ENCODE data around the gene NMUR1.

DNA sequence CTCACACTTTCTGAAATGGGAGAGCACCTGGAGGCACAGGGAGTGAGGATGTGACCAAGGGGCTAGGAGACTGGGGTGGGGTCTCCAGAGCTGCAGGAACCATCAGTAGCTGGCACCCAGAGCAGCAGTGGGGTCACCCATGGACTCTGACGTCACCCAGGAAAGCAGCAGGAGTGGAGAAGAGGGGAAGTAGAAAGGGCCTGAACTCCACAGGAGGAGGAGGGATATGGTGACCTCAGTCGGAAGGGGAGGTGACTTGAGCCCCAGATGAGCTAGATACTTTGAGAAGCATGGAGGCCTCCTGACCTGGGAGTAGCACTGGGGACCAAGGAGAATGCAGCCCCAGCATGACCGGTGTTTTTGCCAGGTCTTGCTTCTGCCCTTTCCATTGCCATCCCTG lies 8.8 kb downstream of the NMUR1 start:
- TF ChIP-seq, protein P1, sequence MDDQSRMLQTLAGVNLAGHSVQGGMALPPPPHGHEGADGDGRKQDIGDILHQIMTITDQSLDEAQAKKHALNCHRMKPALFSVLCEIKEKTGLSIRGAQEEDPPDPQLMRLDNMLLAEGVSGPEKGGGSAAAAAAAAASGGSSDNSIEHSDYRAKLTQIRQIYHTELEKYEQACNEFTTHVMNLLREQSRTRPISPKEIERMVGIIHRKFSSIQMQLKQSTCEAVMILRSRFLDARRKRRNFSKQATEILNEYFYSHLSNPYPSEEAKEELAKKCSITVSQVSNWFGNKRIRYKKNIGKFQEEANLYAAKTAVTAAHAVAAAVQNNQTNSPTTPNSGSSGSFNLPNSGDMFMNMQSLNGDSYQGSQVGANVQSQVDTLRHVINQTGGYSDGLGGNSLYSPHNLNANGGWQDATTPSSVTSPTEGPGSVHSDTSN (IDR thresholded peaks at IDR 0.05), result no peak
- TF ChIP-seq, protein P2, sequence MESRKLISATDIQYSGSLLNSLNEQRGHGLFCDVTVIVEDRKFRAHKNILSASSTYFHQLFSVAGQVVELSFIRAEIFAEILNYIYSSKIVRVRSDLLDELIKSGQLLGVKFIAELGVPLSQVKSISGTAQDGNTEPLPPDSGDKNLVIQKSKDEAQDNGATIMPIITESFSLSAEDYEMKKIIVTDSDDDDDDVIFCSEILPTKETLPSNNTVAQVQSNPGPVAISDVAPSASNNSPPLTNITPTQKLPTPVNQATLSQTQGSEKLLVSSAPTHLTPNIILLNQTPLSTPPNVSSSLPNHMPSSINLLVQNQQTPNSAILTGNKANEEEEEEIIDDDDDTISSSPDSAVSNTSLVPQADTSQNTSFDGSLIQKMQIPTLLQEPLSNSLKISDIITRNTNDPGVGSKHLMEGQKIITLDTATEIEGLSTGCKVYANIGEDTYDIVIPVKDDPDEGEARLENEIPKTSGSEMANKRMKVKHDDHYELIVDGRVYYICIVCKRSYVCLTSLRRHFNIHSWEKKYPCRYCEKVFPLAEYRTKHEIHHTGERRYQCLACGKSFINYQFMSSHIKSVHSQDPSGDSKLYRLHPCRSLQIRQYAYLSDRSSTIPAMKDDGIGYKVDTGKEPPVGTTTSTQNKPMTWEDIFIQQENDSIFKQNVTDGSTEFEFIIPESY (IDR thresholded peaks at IDR 0.05; ENCODE audit: borderline replicate concordance, low read depth), result no peak
- TF ChIP-seq, protein P3, sequence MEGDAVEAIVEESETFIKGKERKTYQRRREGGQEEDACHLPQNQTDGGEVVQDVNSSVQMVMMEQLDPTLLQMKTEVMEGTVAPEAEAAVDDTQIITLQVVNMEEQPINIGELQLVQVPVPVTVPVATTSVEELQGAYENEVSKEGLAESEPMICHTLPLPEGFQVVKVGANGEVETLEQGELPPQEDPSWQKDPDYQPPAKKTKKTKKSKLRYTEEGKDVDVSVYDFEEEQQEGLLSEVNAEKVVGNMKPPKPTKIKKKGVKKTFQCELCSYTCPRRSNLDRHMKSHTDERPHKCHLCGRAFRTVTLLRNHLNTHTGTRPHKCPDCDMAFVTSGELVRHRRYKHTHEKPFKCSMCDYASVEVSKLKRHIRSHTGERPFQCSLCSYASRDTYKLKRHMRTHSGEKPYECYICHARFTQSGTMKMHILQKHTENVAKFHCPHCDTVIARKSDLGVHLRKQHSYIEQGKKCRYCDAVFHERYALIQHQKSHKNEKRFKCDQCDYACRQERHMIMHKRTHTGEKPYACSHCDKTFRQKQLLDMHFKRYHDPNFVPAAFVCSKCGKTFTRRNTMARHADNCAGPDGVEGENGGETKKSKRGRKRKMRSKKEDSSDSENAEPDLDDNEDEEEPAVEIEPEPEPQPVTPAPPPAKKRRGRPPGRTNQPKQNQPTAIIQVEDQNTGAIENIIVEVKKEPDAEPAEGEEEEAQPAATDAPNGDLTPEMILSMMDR (IDR thresholded peaks at IDR 0.05), result no peak
- no peak for TF ChIP-seq GATA2 (CRISPR knock-in tag; IDR thresholded peaks at IDR 0.05)
- TF ChIP-seq RCOR1 (IDR thresholded peaks at IDR 0.05; ENCODE audit: low read length), result no peak
- no peak for TF ChIP-seq RXRA (IDR thresholded peaks at IDR 0.05; ENCODE audit: borderline replicate concordance, low read depth)
- no peak for TF ChIP-seq EP300 (IDR thresholded peaks at IDR 0.05; ENCODE audit: borderline replicate concordance in 1 of 2, low read depth in 1 of 2, low read length in 1 of 2)
- TF ChIP-seq, protein P4, sequence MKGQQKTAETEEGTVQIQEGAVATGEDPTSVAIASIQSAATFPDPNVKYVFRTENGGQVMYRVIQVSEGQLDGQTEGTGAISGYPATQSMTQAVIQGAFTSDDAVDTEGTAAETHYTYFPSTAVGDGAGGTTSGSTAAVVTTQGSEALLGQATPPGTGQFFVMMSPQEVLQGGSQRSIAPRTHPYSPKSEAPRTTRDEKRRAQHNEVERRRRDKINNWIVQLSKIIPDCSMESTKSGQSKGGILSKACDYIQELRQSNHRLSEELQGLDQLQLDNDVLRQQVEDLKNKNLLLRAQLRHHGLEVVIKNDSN (IDR thresholded peaks at IDR 0.05; ENCODE audit: borderline replicate concordance, low read depth), result no peak
- no peak for TF ChIP-seq TCF12 (IDR thresholded peaks at IDR 0.05)
- TF ChIP-seq RAD21 (IDR thresholded peaks at IDR 0.05; ENCODE audit: low read length), result no peak
- TF ChIP-seq, protein P5, sequence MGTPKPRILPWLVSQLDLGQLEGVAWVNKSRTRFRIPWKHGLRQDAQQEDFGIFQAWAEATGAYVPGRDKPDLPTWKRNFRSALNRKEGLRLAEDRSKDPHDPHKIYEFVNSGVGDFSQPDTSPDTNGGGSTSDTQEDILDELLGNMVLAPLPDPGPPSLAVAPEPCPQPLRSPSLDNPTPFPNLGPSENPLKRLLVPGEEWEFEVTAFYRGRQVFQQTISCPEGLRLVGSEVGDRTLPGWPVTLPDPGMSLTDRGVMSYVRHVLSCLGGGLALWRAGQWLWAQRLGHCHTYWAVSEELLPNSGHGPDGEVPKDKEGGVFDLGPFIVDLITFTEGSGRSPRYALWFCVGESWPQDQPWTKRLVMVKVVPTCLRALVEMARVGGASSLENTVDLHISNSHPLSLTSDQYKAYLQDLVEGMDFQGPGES (IDR thresholded peaks at IDR 0.05; ENCODE audit: low read depth, low read length), result no peak

Data from SK-N-SH (cell line).